Peyer's patch (tissue), 4 donors: ENCODE results near the gene CHST3. TPM values are rescaled to one million over a fixed set of nuclear protein-coding genes. Genes with fewer than 3 reads are reported as not detected.
A peak's percentile ranks its signal among the peaks of the same experiment; 100 is the strongest.

Experiments used
- DNase-seq, 3 donors: peaks; one replicate each; pipeline ENCODE4 v3.0.0-alpha.2; 2017 to 2019
- H3K27ac ChIP-seq, 4 donors: fragments of 200-600 bp; sonication (generic); one replicate each; pipeline ENCODE4 v1.5.1; 2016 to 2019
- H3K27me3 ChIP-seq, 2 donors: fragments of 200-600 bp; sonication (generic); one replicate each; pipeline ENCODE4 v1.5.1; 2019
- H3K36me3 ChIP-seq, 3 donors: fragments of 200-600 bp; sonication (generic); one replicate each; pipeline ENCODE4 v1.5.1; 2016 to 2019
- H3K4me1 ChIP-seq, 4 donors: fragments of 200-600 bp; sonication (generic); one replicate each; pipeline ENCODE4 v1.5.1; 2016 to 2019
- H3K4me3 ChIP-seq, 4 donors: fragments of 200-600 bp; sonication (generic); 1 replicate in 3 of 4; 2 replicates in 1 of 4; pipeline ENCODE4 v1.5.1; 2016 to 2019; ENCODE audit warnings: mild to moderate bottlenecking in 1 of 4
- H3K9me3 ChIP-seq, 4 donors: fragments of 200-600 bp; sonication (generic); one replicate each; pipeline ENCODE4 v1.5.1; 2016 to 2019; ENCODE audit warnings: mild to moderate bottlenecking in 1 of 4
- POLR2A ChIP-seq, 2 donors: fragments of 450-650 bp; IDR thresholded peaks; one replicate each; pipeline ENCODE4 v1.5.1; 2017; ENCODE audit warnings: antibody characterized with exemption in 2 of 2, mild to moderate bottlenecking in 2 of 2, moderate library complexity in 2 of 2
- total RNA-seq, 4 donors: library from RNA; depleted of rRNA; stranded (reverse); fragments of >200 nt; gene quantifications; one replicate each; pipeline ENCODE4 v1.1.0, GENCODE V29; 2016
- TF ChIP-seq, protein P1 (sequence below), 6 experiments: fragments of 450-650 bp in 4 of 6; fragments of 200-600 bp in 2 of 6; sonication (generic) in 1 of 6; IDR thresholded peaks; one replicate each; pipeline ENCODE4 v1.5.1; 2017 to 2019; ENCODE audit warnings: antibody characterized with exemption in 6 of 6, mild to moderate bottlenecking in 3 of 6, moderate library complexity in 1 of 6

The CHST3 gene
- total RNA-seq, 4 donors from 2014 or later = 0.88 to 9.1 (median 3.0) TPM

- DNase-seq = no peak
- peaks cover 0 to 45% (median 4%) of the 10 kb centered on the region in 4 donors for H3K4me1 ChIP-seq
- H3K27ac ChIP-seq = peak overlapping the region in 3 of 4 donors; percentile 25 to 48 (median 43)
Observed at GRCh38 chr10:71980181-71981014, 16.2 kb downstream of the CHST3 start.

DNA sequence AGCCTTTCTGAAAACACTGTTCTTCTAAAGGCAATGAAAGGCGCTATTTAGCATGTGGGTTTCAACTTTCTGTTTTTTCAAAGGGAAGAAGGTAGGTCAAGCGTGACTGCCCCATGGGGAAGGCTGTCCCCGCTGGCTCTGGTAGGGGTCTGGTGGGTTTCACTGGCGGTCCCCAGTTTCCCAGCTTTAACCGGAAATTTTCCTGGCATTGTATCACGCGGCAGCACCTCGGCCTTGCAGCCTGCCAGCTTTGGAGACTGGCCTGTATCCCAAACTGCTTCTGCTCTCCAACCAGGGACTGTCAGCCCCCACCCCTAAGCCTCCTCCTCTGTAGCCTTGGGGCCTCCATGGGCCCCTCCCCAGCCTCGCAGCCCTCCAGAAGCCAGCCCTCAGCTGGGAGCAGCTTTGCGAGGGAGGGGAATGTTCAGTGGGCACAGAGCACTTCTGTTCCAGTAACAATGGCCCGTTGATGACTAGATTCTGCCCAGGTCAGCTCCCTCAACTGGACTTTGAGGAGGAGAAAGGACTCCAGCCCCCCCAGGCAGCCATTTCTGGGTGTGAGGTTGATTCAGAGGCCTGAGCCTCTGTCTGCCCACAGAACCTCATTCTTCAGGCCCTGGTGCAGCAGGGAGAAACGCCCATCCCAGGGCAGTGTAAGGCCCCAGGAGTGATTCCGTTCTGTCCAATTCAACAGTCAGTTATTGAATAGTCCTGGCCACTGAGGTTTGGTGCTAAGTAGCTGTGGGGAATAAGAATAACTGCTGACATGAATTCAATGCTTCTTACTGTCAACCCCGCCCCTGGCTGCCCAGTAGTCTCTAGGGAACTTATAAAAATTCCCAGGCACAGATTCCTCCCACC lies 17.1 kb downstream of the CHST3 start:
- H3K9me3 ChIP-seq = no peaks in the 10 kb centered on the region
- DNase-seq = no peak
- H3K4me3 ChIP-seq = no peak overlapping the region
- peaks cover 0 to 42% (median 3%) of the 10 kb centered on the region in 4 donors for H3K4me1 ChIP-seq
- H3K36me3 ChIP-seq = no peaks in the 10 kb centered on the region
- TF ChIP-seq POLR2A (IDR thresholded peaks at IDR 0.05) = no peak
- TF ChIP-seq, protein P1, sequence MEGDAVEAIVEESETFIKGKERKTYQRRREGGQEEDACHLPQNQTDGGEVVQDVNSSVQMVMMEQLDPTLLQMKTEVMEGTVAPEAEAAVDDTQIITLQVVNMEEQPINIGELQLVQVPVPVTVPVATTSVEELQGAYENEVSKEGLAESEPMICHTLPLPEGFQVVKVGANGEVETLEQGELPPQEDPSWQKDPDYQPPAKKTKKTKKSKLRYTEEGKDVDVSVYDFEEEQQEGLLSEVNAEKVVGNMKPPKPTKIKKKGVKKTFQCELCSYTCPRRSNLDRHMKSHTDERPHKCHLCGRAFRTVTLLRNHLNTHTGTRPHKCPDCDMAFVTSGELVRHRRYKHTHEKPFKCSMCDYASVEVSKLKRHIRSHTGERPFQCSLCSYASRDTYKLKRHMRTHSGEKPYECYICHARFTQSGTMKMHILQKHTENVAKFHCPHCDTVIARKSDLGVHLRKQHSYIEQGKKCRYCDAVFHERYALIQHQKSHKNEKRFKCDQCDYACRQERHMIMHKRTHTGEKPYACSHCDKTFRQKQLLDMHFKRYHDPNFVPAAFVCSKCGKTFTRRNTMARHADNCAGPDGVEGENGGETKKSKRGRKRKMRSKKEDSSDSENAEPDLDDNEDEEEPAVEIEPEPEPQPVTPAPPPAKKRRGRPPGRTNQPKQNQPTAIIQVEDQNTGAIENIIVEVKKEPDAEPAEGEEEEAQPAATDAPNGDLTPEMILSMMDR (IDR thresholded peaks at IDR 0.05) = no peak
- H3K27ac ChIP-seq = peak overlapping the region in 3 of 4 donors; percentile 25 to 48 (median 43)
- H3K27me3 ChIP-seq = no peaks in the 10 kb centered on the region

More at GRCh38 chr10:71980181-71981014, 16.2 kb downstream of the CHST3 start:
- Histone ChIP-seq H3K9me3 (no peaks in the 10 kb centered on the region), H3K27me3 (no peaks in the 10 kb centered on the region), H3K4me3 (no peak overlapping the region), H3K36me3 (no peaks in the 10 kb centered on the region)
- no peak for TF ChIP-seq POLR2A (IDR thresholded peaks at IDR 0.05)
- TF ChIP-seq, protein P1 (IDR thresholded peaks at IDR 0.05) = no peak

GRCh38 chr10:71981876-71982230 lies 17.7 kb downstream of the CHST3 start:
- Histone ChIP-seq H3K27ac (peak overlapping the region in 2 of 4 donors; percentile 3 to 48), H3K9me3 (no peaks in the 10 kb centered on the region), H3K4me1 (peaks cover 0 to 45% (median 3%) of the 10 kb centered on the region in 4 donors), H3K4me3 (no peak overlapping the region), H3K27me3 (no peaks in the 10 kb centered on the region), H3K36me3 (no peaks in the 10 kb centered on the region)
- TF ChIP-seq, protein P1 (IDR thresholded peaks at IDR 0.05) = no peak
- no peak for TF ChIP-seq POLR2A (IDR thresholded peaks at IDR 0.05)
- DNase-seq = no peak

DNA sequence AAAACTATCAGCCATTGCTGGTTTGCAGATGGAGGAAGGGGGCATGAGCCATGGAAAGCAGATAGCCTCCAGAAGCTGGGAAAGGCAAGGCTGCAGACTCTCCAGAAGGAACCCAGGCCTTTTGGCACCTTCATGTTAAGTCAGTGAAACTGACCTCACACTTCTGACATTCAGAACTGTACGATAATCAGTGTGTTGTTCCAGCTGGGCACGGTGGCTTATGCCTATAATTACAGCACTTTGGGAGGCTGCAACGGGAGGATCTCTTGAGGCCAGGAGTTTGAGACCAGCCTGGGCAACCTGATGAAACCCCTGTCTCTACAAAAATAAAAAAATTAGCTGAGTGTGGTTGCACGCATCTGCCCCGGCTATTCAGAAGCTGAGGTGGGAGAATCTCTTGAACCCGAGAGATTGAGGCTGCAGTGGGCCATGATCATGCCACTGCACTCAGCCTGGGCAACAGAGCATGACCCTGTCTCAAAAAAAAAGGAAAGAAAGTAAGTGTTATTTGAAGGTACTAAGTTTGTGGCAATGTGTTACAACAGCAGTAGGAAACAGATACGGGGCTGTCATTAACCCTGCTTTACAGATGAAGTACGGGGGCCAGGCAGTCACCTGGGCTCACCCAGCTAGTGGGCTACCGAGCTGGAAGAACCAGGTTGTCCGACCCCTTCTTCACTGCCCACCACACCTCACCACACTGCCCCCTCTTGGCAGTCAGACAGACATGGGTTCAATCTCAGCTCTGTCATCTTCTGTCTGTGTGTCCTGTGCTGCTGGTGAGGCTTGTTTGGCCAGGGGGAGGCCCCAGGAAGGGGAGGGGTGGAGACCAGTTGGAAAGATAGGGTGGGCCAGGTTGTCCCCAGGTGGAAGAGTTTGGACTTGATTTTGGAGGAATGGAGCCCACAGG lies 18.3 kb downstream of the CHST3 start:
- H3K4me1 ChIP-seq = peaks cover 0 to 50% (median 3%) of the 10 kb centered on the region in 4 donors
- H3K36me3 ChIP-seq = no peaks in the 10 kb centered on the region
- peak overlapping the region in 1 of 4 donors; percentile 4 for H3K27ac ChIP-seq
- TF ChIP-seq, protein P1 (IDR thresholded peaks at IDR 0.05) = no peak
- TF ChIP-seq POLR2A (IDR thresholded peaks at IDR 0.05) = no peak
- H3K27me3 ChIP-seq = no peaks in the 10 kb centered on the region
- no peak for DNase-seq
- H3K9me3 ChIP-seq = no peaks in the 10 kb centered on the region
- no peak overlapping the region for H3K4me3 ChIP-seq
